ENCODE results near the gene MAP4K3.

- TF ChIP-seq CTCF (conservative IDR thresholded peaks at IDR 0.05; ENCODE audit: low read depth, low read length) (no peak), BHLHE40 (IDR thresholded peaks at IDR 0.05; ENCODE audit: low read depth, low read length) (no peak), POLR2A (IDR thresholded peaks at IDR 0.05; ENCODE audit: low read depth, low read length) (no peak), RCOR1 (IDR thresholded peaks at IDR 0.05; ENCODE audit: insufficient replicate concordance, low read length) (no peak), USF2 (IDR thresholded peaks at IDR 0.05; ENCODE audit: low read depth, low read length) (no peak), RAD21 (IDR thresholded peaks at IDR 0.05; ENCODE audit: low read length) (no peak), CEBPB (IDR thresholded peaks at IDR 0.05; ENCODE audit: low read depth, low read length) (no peak)
Observed at GRCh38 chr2:39386064-39386463, 51.0 kb downstream of the MAP4K3 start.

Data from IMR-90 (cell line).